HG02840 (cell line): Measurements from ENCODE around the gene GPR148.
"Not testable (repeated sequence)": the region's sequence is repeated elsewhere in the genome, so short reads cannot be mapped to it uniquely, and the experiment has no call there.

Experiments
- ATAC-seq: cut with Tn5 transposase; IDR thresholded peaks from one replicate; pipeline ENCODE4 v1.9.1; 2021; ENCODE audit warnings: mild to moderate bottlenecking, moderate library complexity, moderate number of reproducible peaks; ENCODE audit not compliant: unreplicated experiment, low FRiP score

Gene GPR148, protein sequence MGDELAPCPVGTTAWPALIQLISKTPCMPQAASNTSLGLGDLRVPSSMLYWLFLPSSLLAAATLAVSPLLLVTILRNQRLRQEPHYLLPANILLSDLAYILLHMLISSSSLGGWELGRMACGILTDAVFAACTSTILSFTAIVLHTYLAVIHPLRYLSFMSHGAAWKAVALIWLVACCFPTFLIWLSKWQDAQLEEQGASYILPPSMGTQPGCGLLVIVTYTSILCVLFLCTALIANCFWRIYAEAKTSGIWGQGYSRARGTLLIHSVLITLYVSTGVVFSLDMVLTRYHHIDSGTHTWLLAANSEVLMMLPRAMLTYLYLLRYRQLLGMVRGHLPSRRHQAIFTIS

GRCh38 chr2:130728549-130729316 lies at the start of gene GPR148:
Gene GPR148 (plus strand): TSS chr2:130729070. CDS start chr2:130729152, 82 bp downstream.
- ATAC-seq = no peak

DNA sequence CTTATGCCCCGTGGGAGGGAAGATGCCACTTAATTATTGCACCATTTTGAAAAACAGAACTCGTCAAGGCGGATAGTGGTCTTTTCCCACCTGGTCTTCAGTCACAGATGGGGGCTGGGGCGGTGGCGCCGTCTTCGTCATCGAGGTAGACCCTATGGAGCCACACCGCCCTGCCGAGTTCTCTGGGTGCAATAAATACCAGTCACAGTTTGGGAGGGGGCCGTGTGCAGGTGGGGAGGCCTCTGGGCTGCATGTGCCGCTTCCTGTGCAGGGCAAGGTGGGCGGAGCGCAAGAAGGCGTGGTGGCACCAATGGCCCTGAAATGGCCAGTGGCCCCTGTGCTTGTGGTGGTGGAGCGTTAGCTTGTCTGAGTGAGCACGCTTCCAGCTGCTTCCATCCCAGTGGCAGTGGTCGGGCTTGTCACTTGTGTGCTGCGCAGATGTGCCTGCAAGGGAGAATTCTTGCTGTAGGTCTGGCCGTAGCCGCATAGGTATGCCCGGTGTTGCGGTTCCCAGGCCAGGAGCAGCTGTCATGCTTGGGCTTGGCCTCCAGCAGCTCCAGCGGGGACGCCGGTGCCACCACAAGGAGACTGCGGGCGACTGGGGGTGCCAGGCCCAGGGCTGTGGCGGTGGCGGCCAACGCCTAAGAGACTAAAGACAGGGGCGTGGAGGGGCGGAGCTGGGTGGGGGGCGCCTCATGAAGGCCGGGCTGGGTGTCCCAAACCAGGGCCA lies 36.7 kb upstream of the GPR148 start:
- not testable (repeated sequence) for ATAC-seq

DNA sequence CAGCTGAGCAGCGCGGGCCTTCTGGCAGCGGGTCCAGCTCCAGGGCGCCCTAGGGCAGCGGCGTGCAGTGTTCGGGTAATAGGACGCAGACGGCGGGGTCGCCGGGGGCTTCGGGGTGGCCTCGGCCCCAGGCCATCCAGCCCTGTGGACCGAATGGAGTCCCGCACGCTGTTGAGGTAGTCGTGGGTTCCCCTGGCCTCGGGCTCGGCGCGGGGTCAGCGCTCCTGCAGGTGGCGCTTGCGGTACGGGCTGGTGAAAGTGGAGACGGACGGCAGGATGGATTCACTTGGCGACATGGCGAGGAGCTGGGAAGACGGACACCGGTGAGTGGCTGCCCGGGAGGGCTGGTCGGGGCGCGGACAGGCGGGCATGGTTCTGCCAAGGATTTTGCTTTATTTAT lies 35.4 kb upstream of the GPR148 start:
- not testable (repeated sequence) for ATAC-seq

GRCh38 chr2:130703250-130703649 lies 25.6 kb upstream of the GPR148 start:
- ATAC-seq = not testable (repeated sequence)

GRCh38 chr2:130714795-130715194 lies 14.1 kb upstream of the GPR148 start:
- not testable (repeated sequence) for ATAC-seq

GRCh38 chr2:130720036-130720435 lies 8.8 kb upstream of the GPR148 start:
- no peak for ATAC-seq

- no peak for ATAC-seq
Observed at GRCh38 chr2:130720528-130720927, 8.3 kb upstream of the GPR148 start.

DNA sequence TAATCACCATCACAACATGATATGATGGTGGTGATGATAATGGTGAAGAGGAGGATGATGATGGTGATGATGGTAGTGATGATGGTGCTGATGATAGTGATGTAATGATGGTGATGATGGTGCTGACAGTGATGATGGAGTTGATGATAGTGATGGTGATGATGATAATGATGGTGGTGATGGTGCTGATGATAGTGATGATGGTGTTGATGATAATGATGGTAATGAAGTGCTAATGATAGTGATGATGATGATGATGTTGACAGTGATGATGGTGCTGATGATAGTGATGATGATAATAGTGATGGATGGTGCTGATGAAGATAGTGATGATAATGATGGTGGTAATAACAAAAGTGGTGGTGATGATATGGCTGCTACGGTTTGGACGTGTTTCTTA lies 4.4 kb upstream of the GPR148 start:
- ATAC-seq = no peak

DNA sequence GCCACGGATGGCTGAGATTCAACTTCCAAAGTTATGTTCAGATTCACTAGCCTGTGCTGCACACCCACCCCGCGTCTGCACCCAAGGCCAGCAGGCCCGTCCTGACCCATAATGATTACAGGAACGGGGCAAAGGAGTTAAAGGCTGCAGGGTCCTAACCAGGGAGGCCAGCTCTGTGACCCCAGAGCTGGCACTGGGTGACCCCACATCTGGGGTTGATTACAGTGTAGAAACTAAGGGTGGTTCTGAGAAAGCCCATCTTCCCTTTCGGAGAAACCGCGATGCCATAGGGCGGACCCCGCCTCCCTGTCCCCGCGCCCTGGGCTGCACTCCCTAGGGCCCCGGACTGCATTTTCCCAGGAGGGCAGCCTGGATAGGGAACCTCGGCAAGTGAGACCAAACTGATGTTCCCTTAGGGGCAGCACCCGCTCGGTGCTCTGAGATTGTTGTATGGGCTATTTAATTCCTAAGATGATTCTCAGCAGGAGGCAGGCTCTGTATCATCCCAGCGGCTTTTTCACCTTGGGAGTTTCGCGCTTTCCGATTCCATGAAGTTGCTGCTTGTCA lies 2.2 kb upstream of the GPR148 start:
- no peak for ATAC-seq

DNA sequence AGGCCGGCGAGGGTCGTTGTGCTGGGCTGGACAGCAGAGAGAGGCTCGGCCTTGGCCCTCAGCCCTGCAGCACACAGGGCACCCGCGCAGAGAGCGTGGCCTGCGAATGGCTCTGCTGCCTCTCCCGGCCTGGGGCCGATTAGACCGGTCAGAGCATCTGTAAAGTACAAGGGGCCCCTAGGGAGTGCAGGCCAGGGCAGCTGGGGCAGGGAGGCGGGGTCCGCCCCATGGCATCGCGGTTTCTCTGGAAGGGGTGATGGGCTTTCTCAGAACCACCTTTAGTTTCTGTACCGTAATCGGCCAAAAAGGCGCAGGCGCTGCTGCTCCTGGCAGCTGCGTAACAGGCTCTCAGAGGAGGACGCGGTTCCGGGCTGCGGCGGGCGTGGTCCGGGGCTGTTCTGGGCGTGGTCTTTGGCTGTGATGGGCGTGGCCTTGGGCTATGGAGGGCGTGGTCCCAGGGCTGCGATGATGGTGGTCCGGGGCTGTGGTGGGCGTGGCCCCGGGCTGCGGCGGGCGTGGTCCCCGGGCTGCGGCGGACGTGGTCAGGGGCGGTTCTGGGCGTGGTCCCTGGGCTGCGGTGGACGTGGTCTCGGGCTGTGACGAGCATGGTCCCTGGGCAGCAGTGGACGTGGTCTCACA lies 1.5 kb upstream of the GPR148 start:
- peak; percentile 77 for ATAC-seq

GRCh38 chr2:130728007-130728454 lies 839 bp upstream of the GPR148 start:
- peak; percentile 12 for ATAC-seq

DNA sequence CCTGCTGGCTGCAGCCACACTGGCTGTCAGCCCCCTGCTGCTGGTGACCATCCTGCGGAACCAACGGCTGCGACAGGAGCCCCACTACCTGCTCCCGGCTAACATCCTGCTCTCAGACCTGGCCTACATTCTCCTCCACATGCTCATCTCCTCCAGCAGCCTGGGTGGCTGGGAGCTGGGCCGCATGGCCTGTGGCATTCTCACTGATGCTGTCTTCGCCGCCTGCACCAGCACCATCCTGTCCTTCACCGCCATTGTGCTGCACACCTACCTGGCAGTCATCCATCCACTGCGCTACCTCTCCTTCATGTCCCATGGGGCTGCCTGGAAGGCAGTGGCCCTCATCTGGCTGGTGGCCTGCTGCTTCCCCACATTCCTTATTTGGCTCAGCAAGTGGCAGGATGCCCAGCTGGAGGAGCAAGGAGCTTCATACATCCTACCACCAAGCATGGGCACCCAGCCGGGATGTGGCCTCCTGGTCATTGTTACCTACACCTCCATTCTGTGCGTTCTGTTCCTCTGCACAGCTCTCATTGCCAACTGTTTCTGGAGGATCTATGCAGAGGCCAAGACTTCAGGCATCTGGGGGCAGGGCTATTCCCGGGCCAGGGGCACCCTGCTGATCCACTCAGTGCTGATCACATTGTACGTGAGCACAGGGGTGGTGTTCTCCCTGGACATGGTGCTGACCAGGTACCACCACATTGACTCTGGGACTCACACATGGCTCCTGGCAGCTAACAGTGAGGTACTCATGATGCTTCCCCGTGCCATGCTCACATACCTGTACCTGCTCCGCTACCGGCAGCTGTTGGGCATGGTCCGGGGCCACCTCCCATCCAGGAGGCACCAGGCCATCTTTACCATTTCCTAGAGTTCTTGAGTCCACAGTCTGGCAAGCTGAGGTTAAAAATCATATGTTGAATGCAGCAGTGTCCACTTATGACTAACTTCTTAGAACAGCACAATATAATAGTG lies 741 bp downstream of the GPR148 start:
- no peak for ATAC-seq

- not testable (repeated sequence) for ATAC-seq
Observed at GRCh38 chr2:130732257-130732656, 3.4 kb downstream of the GPR148 start.

DNA sequence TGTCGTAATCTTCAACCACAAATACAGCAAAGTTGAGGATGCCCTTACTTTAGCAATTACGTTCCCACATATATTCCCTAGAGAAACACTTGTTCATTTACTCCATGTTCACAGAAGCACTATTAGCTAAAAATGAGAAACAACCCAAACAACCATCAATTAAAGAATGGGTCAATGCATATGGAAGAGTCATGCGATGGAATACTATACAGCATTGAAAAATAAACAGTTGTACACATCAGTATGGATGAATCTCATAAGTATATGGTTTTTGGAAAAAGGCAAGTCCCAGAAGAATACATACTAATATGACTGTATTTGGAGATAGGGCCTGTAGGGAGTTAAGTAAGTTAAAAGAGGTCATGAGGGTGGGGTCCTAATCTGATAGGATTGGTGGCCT lies 6.3 kb downstream of the GPR148 start:
- no peak for ATAC-seq

DNA sequence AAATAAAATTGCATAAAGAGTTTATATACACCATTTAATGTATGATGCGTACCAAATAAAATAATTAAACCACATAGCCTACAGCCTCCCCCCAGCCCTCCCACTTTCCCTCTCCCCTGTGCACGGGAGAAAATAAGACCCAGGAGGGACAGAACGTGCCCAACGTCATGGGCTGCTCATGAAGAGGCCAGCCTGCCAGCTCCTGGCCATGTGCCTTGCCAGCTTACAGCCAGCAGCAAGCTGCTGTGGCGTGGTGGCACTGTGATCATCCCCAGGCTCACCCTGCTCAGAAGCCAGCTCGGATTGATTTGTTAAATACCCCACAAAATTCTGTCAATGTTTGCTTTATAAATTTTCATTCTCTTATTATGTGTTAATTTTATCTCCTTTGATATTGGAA lies 7.6 kb downstream of the GPR148 start:
- no peak for ATAC-seq

- ATAC-seq = no peak
Observed at GRCh38 chr2:130737592-130737991, 8.7 kb downstream of the GPR148 start.

- no peak for ATAC-seq
Observed at GRCh38 chr2:130740671-130741070, 11.8 kb downstream of the GPR148 start.

GRCh38 chr2:130743278-130743677 lies 14.4 kb downstream of the GPR148 start:
- ATAC-seq = no peak
